ENCODE data around the gene JOSD2. TPM values are rescaled to one million over a fixed set of nuclear protein-coding genes. Genes with fewer than 3 reads are reported as not detected.
A peak's percentile ranks its signal among the peaks of the same experiment; 100 is the strongest.

The JOSD2 gene
- total RNA-seq, 1 donor from 2014 or later, result 19.1 TPM

- TF ChIP-seq CTCF (IDR thresholded peaks at IDR 0.05; ENCODE audit: partially characterized antibody, unreplicated experiment), result no peak
- Mint-ChIP-seq H3K4me1 (ENCODE audit: low read depth, unreplicated experiment) (peaks cover 16% of the 10 kb centered on the region), H3K4me3 (ENCODE audit: unreplicated experiment) (peak overlapping the region; percentile 83), H3K9me3 (ENCODE audit: unreplicated experiment) (peaks cover 15% of the 10 kb centered on the region), H3K36me3 (ENCODE audit: unreplicated experiment) (no peaks in the 10 kb centered on the region), H3K27ac (ENCODE audit: unreplicated experiment) (peak overlapping the region; percentile 94), H3K27me3 (ENCODE audit: unreplicated experiment) (peaks cover 24% of the 10 kb centered on the region)
- DNase-seq, result no peak
Measured at GRCh38 chr19:50510700-50511068, 307 bp downstream of the JOSD2 start.

- Mint-ChIP-seq H3K27ac (ENCODE audit: unreplicated experiment) (peak overlapping the region; percentile 94), H3K9me3 (ENCODE audit: unreplicated experiment) (peaks cover 15% of the 10 kb centered on the region), H3K27me3 (ENCODE audit: unreplicated experiment) (peaks cover 24% of the 10 kb centered on the region), H3K4me3 (ENCODE audit: unreplicated experiment) (peak overlapping the region; percentile 83), H3K36me3 (ENCODE audit: unreplicated experiment) (no peaks in the 10 kb centered on the region), H3K4me1 (ENCODE audit: low read depth, unreplicated experiment) (peaks cover 16% of the 10 kb centered on the region)
- peak; percentile 47 for DNase-seq
- TF ChIP-seq CTCF (IDR thresholded peaks at IDR 0.05; ENCODE audit: partially characterized antibody, unreplicated experiment), result no peak
Measured at GRCh38 chr19:50510121-50510670, 795 bp downstream of the JOSD2 start.

GRCh38 chr19:50509366-50509765 is 1.6 kb downstream of the JOSD2 start:
- Mint-ChIP-seq H3K4me1 (ENCODE audit: low read depth, unreplicated experiment) (peaks cover 15% of the 10 kb centered on the region), H3K36me3 (ENCODE audit: unreplicated experiment) (no peaks in the 10 kb centered on the region), H3K9me3 (ENCODE audit: unreplicated experiment) (peaks cover 15% of the 10 kb centered on the region), H3K4me3 (ENCODE audit: unreplicated experiment) (peak overlapping the region; percentile 59), H3K27me3 (ENCODE audit: unreplicated experiment) (peaks cover 24% of the 10 kb centered on the region), H3K27ac (ENCODE audit: unreplicated experiment) (peak overlapping the region; percentile 43)
- TF ChIP-seq CTCF (IDR thresholded peaks at IDR 0.05; ENCODE audit: partially characterized antibody, unreplicated experiment), result no peak
- DNase-seq, result no peak

GRCh38 chr19:50508843-50509190 is 2.2 kb downstream of the JOSD2 start:
- no peak for TF ChIP-seq CTCF (IDR thresholded peaks at IDR 0.05; ENCODE audit: partially characterized antibody, unreplicated experiment)
- H3K4me3 Mint-ChIP-seq (ENCODE audit: unreplicated experiment), result peak overlapping the region; percentile 22
- H3K36me3 Mint-ChIP-seq (ENCODE audit: unreplicated experiment), result no peaks in the 10 kb centered on the region
- H3K9me3 Mint-ChIP-seq (ENCODE audit: unreplicated experiment), result peaks cover 15% of the 10 kb centered on the region
- no peak for DNase-seq
- peak overlapping the region; percentile 59 for H3K27ac Mint-ChIP-seq (ENCODE audit: unreplicated experiment)
- peaks cover 12% of the 10 kb centered on the region for H3K4me1 Mint-ChIP-seq (ENCODE audit: low read depth, unreplicated experiment)
- peaks cover 22% of the 10 kb centered on the region for H3K27me3 Mint-ChIP-seq (ENCODE audit: unreplicated experiment)

GRCh38 chr19:50507376-50507775 is 3.6 kb downstream of the JOSD2 start:
- H3K36me3 Mint-ChIP-seq (ENCODE audit: unreplicated experiment), result no peaks in the 10 kb centered on the region

More at GRCh38 chr19:50507376-50507775, 3.6 kb downstream of the JOSD2 start:
- H3K4me3 Mint-ChIP-seq (ENCODE audit: unreplicated experiment), result no peak overlapping the region
- H3K27me3 Mint-ChIP-seq (ENCODE audit: unreplicated experiment), result peaks cover 20% of the 10 kb centered on the region
- no peak overlapping the region for H3K27ac Mint-ChIP-seq (ENCODE audit: unreplicated experiment)
- DNase-seq, result no peak
- H3K9me3 Mint-ChIP-seq (ENCODE audit: unreplicated experiment), result peaks cover 15% of the 10 kb centered on the region
- TF ChIP-seq CTCF (IDR thresholded peaks at IDR 0.05; ENCODE audit: partially characterized antibody, unreplicated experiment), result no peak
- H3K4me1 Mint-ChIP-seq (ENCODE audit: low read depth, unreplicated experiment), result peaks cover 10% of the 10 kb centered on the region
